Activated gamma-delta T cell treated with anti-CD3 and anti-CD28 coated beads, Interleukin-2, amount 50 U/mL, for 16 hours (primary cell): Measurements from ENCODE around the gene SEMA7A.
A peak's percentile ranks its signal among the peaks of the same experiment; 100 is the strongest.

Source experiments
- DNase-seq: peaks from one replicate; pipeline ENCODE4 v3.0.0-alpha.2; 2020; ENCODE audit warnings: low read depth

Gene SEMA7A

DNA sequence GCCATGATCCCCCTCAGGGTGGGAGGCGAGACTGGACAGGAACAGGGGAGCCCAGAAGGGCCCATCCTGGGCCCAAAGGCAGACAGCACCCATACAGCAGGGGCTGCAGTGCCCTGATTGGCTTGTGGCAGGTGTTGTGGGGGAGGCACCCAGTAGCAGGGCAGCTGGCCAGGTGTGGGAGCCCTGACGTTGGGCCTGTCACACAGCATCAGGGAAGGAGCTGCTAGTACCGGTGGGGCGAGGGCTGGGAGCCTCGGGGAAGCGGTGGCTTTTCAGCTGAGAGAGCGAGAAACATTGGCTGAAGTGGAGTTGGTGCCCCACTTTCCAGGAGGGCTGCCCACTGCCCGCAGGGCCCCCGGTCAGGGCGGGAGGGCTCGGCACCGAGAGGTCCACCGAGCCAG is 46.6 kb downstream of the SEMA7A start:
- DNase-seq = no peak

DNA sequence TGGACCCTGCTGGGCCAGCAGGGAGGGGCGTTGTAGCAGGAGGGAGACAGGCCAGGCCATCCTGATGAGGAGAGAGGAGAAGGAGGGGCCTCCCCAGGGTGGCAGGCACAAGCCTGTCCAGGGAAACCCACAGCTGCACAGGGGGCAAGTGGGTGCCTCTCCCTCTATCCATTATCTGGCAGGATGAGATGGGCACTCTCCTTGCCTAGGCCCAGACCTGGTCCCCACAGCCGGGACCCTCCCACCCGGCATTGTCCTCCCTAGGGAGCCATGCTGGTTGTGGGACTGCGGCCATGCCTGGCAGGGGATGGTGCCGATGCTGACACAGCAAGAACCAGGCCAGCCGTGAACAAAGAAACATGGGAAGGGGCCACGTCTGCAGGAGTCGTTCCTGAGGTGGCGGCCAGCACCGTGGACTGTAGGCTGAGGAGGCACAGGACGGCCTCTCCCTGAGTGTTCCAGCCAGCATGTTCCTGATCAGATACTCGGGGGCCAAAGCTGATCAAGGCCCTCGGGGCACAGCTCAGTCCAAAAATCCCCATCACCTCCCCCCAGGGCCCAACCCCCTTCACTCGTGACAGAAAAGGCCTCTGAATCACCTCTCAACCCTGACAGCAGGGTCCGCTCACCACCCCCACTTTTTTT is 47.1 kb downstream of the SEMA7A start:
- DNase-seq = no peak

DNA sequence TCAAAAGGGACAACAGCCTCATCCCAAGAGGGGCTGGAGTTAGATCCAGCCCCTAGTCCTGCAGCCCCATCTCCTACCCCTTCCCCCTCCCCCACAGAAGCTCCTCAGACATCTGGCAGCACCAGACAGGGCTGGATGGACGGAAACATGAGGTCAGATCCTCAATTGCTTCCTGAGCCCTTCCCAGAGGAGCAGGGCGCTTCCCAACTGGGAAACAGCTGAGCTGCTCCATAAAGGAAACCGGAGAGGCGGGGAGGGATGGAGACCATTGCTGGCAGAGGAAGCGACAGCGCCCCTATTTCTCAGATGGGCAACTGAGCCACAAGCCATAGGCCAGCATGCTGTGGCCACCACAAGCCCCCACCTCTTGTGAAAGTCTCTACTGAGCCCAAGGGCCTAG is 48.0 kb downstream of the SEMA7A start:
- DNase-seq = no peak

DNA sequence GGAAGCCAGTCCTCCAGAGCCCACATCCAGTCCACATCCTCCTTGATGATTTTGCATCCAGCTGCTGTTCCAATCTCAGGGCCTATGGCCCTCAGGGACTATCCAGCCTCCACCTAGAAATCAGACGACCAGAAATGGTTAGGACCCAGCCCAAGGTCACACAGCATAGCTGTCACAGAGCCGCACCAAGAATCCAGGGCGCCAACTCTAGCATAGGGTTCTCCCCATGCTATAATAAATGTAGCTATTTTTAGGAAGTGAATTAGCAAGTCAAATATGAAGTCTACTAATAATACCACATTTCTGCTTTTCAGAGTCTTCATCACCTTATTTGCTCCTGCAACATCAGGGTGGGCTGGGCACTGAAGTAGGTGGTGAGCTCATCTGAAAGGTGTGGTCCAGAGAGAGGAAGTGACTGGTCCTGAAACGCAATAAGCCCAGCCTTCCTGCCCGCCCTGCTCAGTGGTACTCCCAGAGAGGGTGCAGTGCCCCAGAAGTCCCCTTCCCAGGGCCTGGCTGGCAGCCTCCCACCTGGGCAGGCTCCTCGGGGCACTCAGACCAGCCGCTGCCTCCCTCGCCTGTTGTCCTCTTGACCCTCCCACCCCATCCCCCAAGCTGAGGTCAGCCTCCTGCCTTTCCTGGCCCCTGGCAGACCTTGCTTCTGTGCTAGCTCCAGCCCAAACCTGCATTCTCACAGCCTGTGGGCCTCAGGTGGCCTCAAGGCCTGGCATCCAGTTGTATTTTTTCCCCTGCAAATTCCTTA is 48.7 kb downstream of the SEMA7A start:
- DNase-seq = no peak

DNA sequence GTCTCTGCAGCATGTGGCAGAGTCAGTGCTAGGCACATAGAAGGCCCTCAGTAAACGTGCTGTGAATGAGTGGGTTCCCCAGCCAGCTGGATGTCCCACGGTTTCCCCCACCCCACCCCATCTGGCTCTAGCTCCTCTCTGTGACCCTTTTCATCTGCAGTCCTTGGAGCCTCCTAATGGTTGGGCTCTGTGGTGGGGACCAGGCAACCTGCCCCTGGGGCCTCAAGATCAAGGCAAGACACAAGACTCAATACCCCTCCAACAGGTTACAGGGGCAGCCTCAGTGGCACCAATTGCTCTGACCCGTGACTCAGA is 49.2 kb downstream of the SEMA7A start:
- no peak for DNase-seq

GRCh38 chr15:74383695-74384565 is 49.8 kb downstream of the SEMA7A start:
- peak; percentile 68 for DNase-seq

DNA sequence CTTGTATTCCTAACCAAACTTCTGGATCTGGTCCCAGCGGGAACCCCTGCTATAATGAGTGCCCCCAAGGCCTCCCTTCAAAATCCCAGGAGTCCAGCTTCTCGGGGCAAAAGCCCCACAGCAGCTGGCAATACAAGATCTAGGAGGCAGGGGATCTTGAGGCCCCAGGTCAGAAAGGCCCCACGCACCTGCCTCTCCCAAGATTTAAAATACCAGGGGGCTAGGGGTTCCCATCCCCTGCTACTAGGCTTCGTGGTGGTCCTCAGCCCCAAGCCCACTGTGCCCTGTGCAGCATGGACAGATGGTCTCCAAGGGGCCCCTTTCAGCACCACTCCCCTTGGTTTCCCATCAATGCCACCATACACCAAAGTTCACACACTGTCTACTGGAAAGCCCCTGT is 50.5 kb downstream of the SEMA7A start:
- no peak for DNase-seq

GRCh38 chr15:74382004-74382816 is 51.5 kb downstream of the SEMA7A start:
- DNase-seq = peak; percentile 73

GRCh38 chr15:74381481-74381880 is 52.3 kb downstream of the SEMA7A start:
- no peak for DNase-seq

DNA sequence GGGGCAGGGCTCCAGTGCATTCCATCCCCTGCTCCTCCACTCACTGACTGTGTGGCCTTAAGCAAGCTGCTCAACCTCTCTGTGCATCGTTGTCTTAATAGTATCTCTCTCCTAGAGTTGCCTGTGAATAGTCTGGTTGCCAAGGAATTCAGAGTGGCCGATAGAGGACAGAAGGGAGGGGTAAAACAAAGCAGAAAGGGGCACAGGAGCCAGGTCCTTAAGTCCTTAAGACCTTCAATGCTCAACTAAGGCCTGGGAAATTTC is 52.6 kb downstream of the SEMA7A start:
- no peak for DNase-seq

DNA sequence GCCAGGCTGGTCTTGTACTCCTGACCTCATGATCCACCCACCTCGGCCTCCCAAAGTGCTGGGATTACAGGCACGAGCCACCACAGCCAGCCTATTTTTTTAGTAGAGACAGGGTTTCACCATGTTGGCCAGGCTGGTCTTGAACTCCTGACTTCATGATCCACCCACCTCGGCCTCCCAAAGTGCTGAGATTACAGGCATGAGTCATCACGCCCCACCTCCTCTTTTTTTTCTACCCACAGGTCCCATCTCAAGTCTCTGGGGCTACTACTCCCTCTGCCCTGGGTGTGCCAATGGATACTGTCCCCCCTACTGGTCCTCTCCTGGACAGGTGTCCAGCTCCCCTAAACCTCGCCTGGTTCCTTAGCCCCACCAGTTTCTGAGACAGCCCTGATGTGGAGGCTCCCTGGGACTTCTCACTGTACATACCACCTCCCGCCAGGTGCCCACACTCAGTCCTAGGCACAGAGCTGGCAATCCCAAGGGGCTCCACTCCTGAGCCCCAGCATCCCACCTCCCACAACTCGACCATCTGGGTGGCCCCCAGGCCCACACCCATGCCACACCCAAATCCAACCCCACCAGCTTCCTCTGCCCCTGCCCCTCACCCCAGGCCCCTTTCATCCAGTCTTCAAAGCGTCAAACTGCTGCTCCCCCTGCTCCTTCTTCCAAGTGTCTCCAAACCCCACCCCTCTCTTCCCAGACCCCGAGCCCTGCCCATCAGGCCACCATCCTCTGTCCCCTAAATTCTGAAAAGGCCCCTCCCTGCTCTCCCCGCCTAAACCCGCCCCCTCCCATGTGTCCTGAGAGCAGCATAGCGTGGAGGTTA is 53.2 kb downstream of the SEMA7A start:
- no peak for DNase-seq

DNA sequence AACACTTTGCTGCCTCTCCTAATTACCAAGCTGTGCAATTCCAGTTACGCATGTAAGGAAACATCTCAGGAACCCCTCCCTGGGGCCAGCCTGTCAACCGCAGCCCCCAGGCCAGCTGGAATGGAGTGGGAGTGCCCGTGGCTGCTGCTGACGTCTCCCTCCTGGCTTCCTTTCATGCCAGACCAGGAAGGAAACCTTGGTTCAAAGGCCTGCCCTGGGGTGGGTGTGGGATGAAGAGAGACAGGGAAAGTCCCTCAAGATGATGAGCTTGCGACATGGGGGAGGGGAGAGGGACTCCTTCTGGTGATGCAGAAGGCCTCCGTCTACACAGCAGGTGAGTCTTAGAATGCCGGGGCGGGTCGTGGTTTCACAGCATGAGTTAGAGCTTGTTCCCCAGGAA is 54.9 kb downstream of the SEMA7A start:
- DNase-seq = no peak

- no peak for DNase-seq
Observed at GRCh38 chr15:74377831-74378766, 55.7 kb downstream of the SEMA7A start.

GRCh38 chr15:74376825-74377581 is 56.8 kb downstream of the SEMA7A start:
- no peak for DNase-seq

DNA sequence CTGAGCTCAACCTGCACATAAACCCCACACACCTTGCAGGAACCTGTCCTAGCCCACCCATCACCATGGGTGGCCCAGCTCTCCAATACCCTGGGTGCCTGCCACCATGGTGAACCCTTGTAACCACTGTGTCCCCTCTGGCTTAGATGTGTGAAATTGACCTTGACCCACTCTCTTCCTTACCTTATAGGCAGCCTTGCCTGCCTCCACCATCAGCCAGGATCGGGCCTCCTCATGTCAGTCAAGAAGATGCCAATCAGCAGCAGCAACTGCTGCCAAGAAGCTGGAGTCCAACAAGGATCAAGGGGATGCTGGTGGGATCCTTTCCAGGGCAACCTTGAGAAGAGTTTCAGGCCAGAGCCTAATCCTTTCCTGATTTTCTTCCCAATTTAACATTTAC is 57.5 kb downstream of the SEMA7A start:
- no peak for DNase-seq

DNA sequence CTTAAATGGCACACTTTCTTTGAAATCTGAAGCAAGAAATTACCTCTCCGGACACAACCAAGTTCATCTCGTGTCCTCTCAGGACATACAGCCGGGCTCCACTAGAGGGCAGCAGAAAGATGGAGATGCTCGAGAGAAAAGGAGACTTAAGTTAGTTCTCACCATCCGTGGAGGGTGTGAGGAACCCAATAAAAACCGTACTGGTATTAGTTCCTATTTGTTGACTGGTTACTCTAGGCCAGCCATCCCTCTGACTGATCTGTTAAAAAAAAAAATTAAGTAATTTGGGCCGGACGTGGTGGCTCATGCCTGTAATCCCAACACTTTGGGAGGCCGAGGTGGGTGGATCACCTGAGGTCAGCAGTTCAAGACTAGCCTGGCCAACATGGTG is 58.5 kb downstream of the SEMA7A start:
- peak; percentile 76 for DNase-seq

DNA sequence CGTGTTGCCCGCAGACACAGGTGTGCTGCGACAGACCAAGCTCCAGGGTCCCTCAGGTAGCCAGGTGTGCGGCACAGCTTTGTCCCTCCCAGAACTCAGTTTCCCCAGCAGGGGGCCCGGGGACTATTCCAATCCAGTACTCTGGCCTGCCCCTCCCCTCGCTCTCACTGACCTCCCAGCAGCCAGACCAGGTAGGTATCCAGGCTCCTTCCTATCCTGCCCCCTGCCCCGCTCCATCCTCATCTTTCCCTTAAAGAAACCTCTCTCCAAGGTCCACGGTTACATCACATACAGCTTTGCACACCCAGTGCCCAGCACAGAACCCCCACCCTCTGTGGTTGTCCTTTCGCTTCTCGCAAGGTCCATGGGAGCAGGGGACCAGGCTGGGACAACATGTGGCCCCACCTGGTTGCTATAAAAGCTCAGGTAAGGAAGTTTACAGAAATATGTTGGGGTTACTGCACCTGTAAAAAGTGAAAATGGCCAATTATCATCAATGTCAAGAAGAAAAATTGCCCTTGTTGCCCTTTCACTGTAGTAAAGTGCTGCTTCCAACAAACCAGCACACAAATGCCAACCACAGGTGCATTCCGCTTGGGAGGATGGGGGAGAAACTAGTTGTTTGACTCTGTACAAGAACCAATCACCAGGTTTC is 59.0 kb downstream of the SEMA7A start:
- DNase-seq = no peak

DNA sequence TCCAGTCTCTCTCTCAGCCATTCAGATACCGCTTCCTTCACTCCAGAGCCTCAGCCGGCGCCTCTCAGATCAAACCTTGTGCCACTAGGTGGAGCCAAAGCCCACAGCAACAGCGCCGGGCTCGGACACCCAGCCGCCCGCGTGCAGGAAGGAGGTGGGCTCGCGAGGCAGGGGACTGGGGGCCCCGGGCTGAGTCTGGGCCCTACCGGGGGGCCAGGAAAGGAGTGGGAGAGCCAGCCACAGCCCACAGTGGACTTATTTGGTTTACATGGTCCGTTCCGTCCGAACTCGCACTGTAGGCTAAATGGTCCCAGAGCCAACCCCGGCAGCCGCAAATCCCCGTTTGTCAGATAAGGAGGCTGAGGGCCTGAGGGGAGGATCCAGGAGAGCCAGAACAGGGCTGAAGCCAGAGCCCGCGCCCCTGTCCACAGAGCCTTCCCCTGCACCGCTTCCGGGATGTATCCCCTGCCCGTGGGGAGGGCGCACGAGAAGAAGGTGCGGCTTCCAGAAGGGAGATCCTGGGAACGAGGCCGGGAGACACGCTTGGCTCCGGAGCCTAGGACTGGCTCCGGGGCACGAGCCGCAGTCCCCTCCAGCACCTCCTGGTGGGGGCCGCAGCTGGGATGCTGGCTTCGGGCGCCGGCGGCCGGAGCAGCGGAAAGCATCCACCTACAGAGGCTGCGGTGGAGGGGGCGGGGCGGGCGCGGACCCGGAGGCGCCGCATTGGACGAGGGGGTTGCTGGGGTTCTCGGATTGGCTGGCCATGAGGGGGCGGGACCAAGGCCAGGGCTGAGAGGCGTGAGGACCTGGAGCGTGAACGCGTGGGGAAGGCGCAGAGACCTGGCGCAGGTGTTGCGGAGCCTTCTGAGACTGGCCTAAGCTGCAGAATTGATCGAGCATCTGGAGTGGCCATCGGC is 59.8 kb downstream of the SEMA7A start:
- peak; percentile 93 for DNase-seq
